Calu3 (cell line): ENCODE measurements around the gene ANKMY2. TPM values are rescaled to one million over a fixed set of nuclear protein-coding genes. Genes with fewer than 3 reads are reported as not detected.

Experiments
- BruUV-seq: library from RNA; stranded (reverse); fragments of 400-500 nt; replicated peaks from 2 replicates; lab custom pipeline; 2021; lab: Mats Ljungman, UMichigan
- CTCF ChIA-PET: fragments of 300-600 bp; sonication (Branson Sonifier 250); formaldehyde crosslinking; loops from one replicate; lab custom pipeline; 2022; ENCODE audit warnings: antibody characterized with exemption; lab: Charles Lee
- DNase-seq: peaks from one replicate; pipeline ENCODE4 v3.0.0; 2022
- H3K27ac Mint-ChIP-seq: one replicate; pipeline ENCODE4 v1.8.0; 2022; ENCODE audit warnings: mixed read lengths; ENCODE audit not compliant: unreplicated experiment
- H3K27me3 Mint-ChIP-seq: one replicate; pipeline ENCODE4 v1.8.0; 2022; ENCODE audit warnings: mixed read lengths; ENCODE audit not compliant: unreplicated experiment
- H3K36me3 Mint-ChIP-seq: one replicate; pipeline ENCODE4 v1.8.0; 2022; ENCODE audit warnings: mild to moderate bottlenecking, moderate library complexity, mixed read lengths; ENCODE audit not compliant: insufficient read depth, unreplicated experiment
- H3K4me1 Mint-ChIP-seq: one replicate; pipeline ENCODE4 v1.8.0; 2022; ENCODE audit warnings: mild to moderate bottlenecking, low read depth, mixed read lengths; ENCODE audit not compliant: unreplicated experiment
- H3K4me3 Mint-ChIP-seq: one replicate; pipeline ENCODE4 v1.8.0; 2022; ENCODE audit warnings: mild to moderate bottlenecking, low read depth, moderate library complexity, mixed read lengths; ENCODE audit not compliant: unreplicated experiment
- H3K9me3 Mint-ChIP-seq: one replicate; pipeline ENCODE4 v1.8.0; 2022; ENCODE audit warnings: low read depth, mixed read lengths; ENCODE audit not compliant: unreplicated experiment
- intact Hi-C: fragments of 100-400 bp; cut with micrococcal nuclease; formaldehyde crosslinking; loops from one replicate; pipeline ENCODE4 v1.10.0; 2022; ENCODE audit not compliant: unreplicated experiment
- total RNA-seq: library from RNA; stranded (reverse); gene quantifications from 2 replicates; pipeline ENCODE4 v1.2.3, GENCODE V29; 2022
- TF ChIP-seq, protein P1 (sequence below): fragments of 200-600 bp; IDR thresholded peaks from one replicate; pipeline ENCODE4 v1.8.0; 2022; ENCODE audit warnings: antibody characterized with exemption; ENCODE audit not compliant: unreplicated experiment

Gene ANKMY2
- total RNA-seq, 1 experiment from 2014 or later: 29.9 TPM

DNA sequence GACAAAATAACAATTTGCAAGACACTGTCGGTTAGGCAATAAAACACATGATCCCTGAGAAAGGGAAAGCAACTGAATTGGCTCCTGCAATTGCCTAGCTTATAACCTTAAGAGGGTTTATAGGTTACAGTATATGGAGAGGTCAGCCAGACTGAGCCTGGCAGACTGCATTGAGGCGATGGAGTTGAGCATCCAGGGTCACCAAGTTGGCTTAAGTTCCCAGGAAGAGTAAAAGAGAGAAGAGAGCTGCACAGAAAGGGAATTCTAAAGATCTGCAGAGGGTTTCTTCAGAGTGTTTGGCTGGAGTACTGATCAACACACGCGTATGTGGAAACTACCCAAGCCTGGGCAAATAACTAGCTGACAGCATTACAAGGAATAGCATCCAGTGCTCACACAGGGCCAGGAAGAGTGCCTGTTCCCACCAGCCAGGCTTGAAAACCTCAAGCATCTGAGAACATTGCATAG is 11.2 kb downstream of the ANKMY2 start:
- no TSS peak for BruUV-seq
- Mint-ChIP-seq H3K27me3 (no peaks in the 10 kb centered on the region), H3K9me3 (no peaks in the 10 kb centered on the region), H3K4me1 (peaks cover 35% of the 10 kb centered on the region), H3K4me3 (no peak overlapping the region), H3K27ac (no peak overlapping the region), H3K36me3 (peaks cover 13% of the 10 kb centered on the region)
- intact Hi-C loops: no loop called here
- TF ChIP-seq, protein P1, sequence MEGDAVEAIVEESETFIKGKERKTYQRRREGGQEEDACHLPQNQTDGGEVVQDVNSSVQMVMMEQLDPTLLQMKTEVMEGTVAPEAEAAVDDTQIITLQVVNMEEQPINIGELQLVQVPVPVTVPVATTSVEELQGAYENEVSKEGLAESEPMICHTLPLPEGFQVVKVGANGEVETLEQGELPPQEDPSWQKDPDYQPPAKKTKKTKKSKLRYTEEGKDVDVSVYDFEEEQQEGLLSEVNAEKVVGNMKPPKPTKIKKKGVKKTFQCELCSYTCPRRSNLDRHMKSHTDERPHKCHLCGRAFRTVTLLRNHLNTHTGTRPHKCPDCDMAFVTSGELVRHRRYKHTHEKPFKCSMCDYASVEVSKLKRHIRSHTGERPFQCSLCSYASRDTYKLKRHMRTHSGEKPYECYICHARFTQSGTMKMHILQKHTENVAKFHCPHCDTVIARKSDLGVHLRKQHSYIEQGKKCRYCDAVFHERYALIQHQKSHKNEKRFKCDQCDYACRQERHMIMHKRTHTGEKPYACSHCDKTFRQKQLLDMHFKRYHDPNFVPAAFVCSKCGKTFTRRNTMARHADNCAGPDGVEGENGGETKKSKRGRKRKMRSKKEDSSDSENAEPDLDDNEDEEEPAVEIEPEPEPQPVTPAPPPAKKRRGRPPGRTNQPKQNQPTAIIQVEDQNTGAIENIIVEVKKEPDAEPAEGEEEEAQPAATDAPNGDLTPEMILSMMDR: no peak
- CTCF ChIA-PET: no interaction called here
- DNase-seq: no peak

DNA sequence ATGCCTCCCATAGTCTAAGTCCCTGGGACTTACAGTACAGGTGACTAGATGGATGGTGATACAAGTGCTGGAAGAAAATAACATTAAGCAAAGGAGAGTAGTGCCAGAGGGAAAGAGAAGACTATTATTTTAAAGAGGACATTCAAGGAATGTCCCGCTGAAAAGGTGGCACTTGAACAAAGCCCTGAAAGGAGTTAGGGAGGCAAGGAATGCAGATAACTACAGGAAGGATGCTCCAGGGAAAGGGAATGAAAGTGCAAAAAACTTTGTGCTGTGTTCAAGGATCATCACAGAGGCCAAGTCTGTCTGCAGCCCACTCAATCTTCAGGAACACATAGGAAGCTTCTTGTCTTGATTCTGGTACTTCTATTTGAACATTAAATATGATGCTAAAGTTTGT is 14.9 kb downstream of the ANKMY2 start:
- intact Hi-C loops: no loop called here
- CTCF ChIA-PET: no interaction called here
- H3K36me3 Mint-ChIP-seq: peaks cover 8% of the 10 kb centered on the region
- TF ChIP-seq, protein P1: no peak
- DNase-seq: no peak
- no peaks in the 10 kb centered on the region for H3K27me3 Mint-ChIP-seq
- H3K4me1 Mint-ChIP-seq: peaks cover 10% of the 10 kb centered on the region
- no peak overlapping the region for H3K4me3 Mint-ChIP-seq
- no peak overlapping the region for H3K27ac Mint-ChIP-seq
- BruUV-seq: no TSS peak
- no peaks in the 10 kb centered on the region for H3K9me3 Mint-ChIP-seq

DNA sequence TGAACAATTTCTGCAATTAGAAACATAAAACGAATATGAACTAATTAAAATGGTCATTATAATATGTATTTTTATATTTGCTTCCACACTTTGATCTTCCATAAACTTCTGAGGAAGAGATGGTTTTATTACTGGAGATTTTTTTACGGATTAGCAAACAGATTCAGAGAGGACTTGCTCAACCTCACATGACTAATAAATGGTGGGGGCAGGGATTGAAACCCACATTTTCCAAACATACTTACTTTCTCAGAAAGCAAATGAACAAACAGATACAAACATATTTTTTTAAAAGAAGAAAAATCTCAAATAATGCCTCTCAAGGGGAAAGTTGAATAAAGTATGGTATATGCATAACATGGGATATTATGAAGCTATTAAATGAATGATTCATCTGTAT is 18.3 kb downstream of the ANKMY2 start:
- BruUV-seq: no TSS peak
- Mint-ChIP-seq H3K36me3 (peaks cover 6% of the 10 kb centered on the region), H3K9me3 (no peaks in the 10 kb centered on the region), H3K27me3 (no peaks in the 10 kb centered on the region), H3K27ac (no peak overlapping the region), H3K4me3 (no peak overlapping the region), H3K4me1 (peaks cover 9% of the 10 kb centered on the region)
- TF ChIP-seq, protein P1: no peak
- intact Hi-C loops: no loop called here
- CTCF ChIA-PET: no interaction called here
- DNase-seq: no peak

DNA sequence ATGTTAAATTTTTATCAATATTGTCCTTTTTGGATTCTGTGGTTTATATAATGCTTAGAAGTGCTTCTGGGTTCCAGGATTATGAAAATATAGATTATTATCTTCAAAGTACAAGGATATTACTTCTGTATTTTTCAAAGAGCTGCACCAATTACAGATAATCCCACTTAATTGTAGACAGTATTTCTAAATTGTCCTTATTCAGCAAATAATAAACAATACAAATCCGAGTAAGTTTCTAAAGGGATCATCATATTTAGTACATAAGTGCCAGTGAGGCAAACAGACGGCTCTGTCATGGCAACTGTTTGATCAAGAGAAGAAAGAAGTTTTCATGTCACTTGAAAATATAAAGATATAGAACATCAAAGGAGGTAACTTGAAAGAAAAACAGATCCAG is 19.2 kb downstream of the ANKMY2 start:
- Mint-ChIP-seq H3K9me3 (no peaks in the 10 kb centered on the region), H3K4me1 (peaks cover 9% of the 10 kb centered on the region), H3K27me3 (no peaks in the 10 kb centered on the region), H3K27ac (no peak overlapping the region), H3K36me3 (peaks cover 6% of the 10 kb centered on the region), H3K4me3 (no peak overlapping the region)
- no peak for DNase-seq
- TF ChIP-seq, protein P1: no peak
- CTCF ChIA-PET: no interaction called here
- intact Hi-C loops: no loop called here
- BruUV-seq: no TSS peak
